HepG2 (cell line): ENCODE results near the gene KLF7. TPM values are rescaled to one million over a fixed set of nuclear protein-coding genes. Genes with fewer than 3 reads are reported as not detected.
A peak's percentile ranks its signal among the peaks of the same experiment; 100 is the strongest.

Source experiments
- BRD4 ChIP-seq: sonication (generic); formaldehyde crosslinking; IDR thresholded peaks from 2 replicates; pipeline ENCODE4 v1.4.0; 2020; ENCODE audit warnings: missing genetic modification reagents
- CAMTA2 ChIP-seq: sonication (generic); formaldehyde crosslinking; IDR thresholded peaks from 2 replicates; pipeline ENCODE4 v1.4.0; 2020; ENCODE audit warnings: mild to moderate bottlenecking, missing genetic modification reagents, borderline replicate concordance
- CBX1 ChIP-seq: IDR thresholded peaks from one replicate; pipeline ENCODE4 v1.6.1; 2016; ENCODE audit warnings: antibody characterized with exemption, low read depth
- CENPT ChIP-seq: sonication (generic); formaldehyde crosslinking; IDR thresholded peaks from 2 replicates; pipeline ENCODE4 v1.8.0; 2022; ENCODE audit warnings: low read depth, mild to moderate bottlenecking, moderate library complexity, missing genetic modification reagents
- CENPX ChIP-seq: sonication (generic); formaldehyde crosslinking; IDR thresholded peaks from 2 replicates; pipeline ENCODE4 v1.9.0; 2021; ENCODE audit warnings: mild to moderate bottlenecking, missing genetic modification reagents, moderate library complexity
- E2F1 ChIP-seq: sonication (generic); formaldehyde crosslinking; IDR thresholded peaks from 2 replicates; pipeline ENCODE4 v1.5.0; 2020; ENCODE audit warnings: missing genetic modification reagents
- GATA4 ChIP-seq: sonication (generic); IDR thresholded peaks from 2 replicates; pipeline ENCODE4 v1.6.1; 2016; ENCODE audit warnings: antibody characterized with exemption, low read depth, borderline replicate concordance
- HMG20A ChIP-seq: IDR thresholded peaks from 2 replicates; pipeline ENCODE4 v1.6.1; 2016; ENCODE audit warnings: borderline replicate concordance
- HMGXB4 ChIP-seq, 2 experiments: sonication (generic) in 1 of 2; formaldehyde crosslinking in 1 of 2; IDR thresholded peaks; 2 replicates each; pipeline versions ENCODE4 v1.4.0 to v1.6.1; 2018 to 2020; ENCODE audit warnings: missing genetic modification reagents in 2 of 2, borderline replicate concordance in 1 of 2, low read depth in 1 of 2, mild to moderate bottlenecking in 1 of 2, missing biosample characterization in 1 of 2
- MTA1 ChIP-seq: sonication (generic); formaldehyde crosslinking; IDR thresholded peaks from 2 replicates; pipeline ENCODE4 v1.4.0; 2020; ENCODE audit warnings: missing genetic modification reagents, mild to moderate bottlenecking, borderline replicate concordance
- PAX8 ChIP-seq: sonication (generic); formaldehyde crosslinking; IDR thresholded peaks from 2 replicates; pipeline ENCODE4 v1.8.0; 2022; ENCODE audit warnings: mild to moderate bottlenecking, missing genetic modification reagents, borderline replicate concordance
- SKI ChIP-seq: fragments of 450-650 bp; IDR thresholded peaks from one replicate; pipeline ENCODE4 v1.6.1; 2018; ENCODE audit warnings: mild to moderate bottlenecking; ENCODE audit not compliant: partially characterized antibody
- SP5 ChIP-seq: IDR thresholded peaks from 2 replicates; pipeline ENCODE4 v1.6.1; 2016; ENCODE audit warnings: low read depth, borderline replicate concordance
- UBTF ChIP-seq: sonication (generic); formaldehyde crosslinking; IDR thresholded peaks from 2 replicates; pipeline ENCODE4 v1.4.0; 2020; ENCODE audit warnings: mild to moderate bottlenecking, missing genetic modification reagents
- ZNF143 ChIP-seq: sonication (generic); formaldehyde crosslinking; IDR thresholded peaks from 2 replicates; pipeline ENCODE4 v1.4.0; 2020; ENCODE audit warnings: missing genetic modification reagents
- ZNF205 ChIP-seq: IDR thresholded peaks from 2 replicates; pipeline ENCODE4 v1.6.1; 2018; ENCODE audit warnings: missing biosample characterization, missing genetic modification reagents
- ZNF280D ChIP-seq: sonication (generic); formaldehyde crosslinking; IDR thresholded peaks from 2 replicates; pipeline ENCODE4 v1.5.1; 2020; ENCODE audit warnings: mild to moderate bottlenecking, missing genetic modification reagents
- ZNF709 ChIP-seq: sonication (generic); formaldehyde crosslinking; IDR thresholded peaks from 2 replicates; pipeline ENCODE4 v1.5.0; 2020; ENCODE audit warnings: mild to moderate bottlenecking, missing genetic modification reagents
- polyA plus RNA-seq, 8 experiments: library from polyadenylated mRNA; depleted of rRNA in 3 of 8; stranded (reverse) in 7 of 8; unstranded in 1 of 8; fragments of >200 nt; fragmentation: Illumina TruSeq in 4 of 8; extraction: Trizol in 4 of 8; gene quantifications; 2 replicates each; pipeline versions ENCODE4 v1.2.1 to v1.2.3, GENCODE V29; 2011 to 2016; ENCODE audit warnings: low read depth in 4 of 8, missing spikeins in 1 of 8, mixed read lengths in 1 of 8; ENCODE audit not compliant: insufficient read depth in 1 of 8
- total RNA-seq, 5 experiments: library from RNA; depleted of rRNA; stranded (reverse); fragments of >200 nt; fragmentation: Illumina TruSeq; extraction: Trizol; gene quantifications; 2 replicates each; pipeline ENCODE4 v1.2.3, GENCODE V29; 2016; ENCODE audit warnings: low read depth in 1 of 5
- TF ChIP-seq, protein P1 (sequence below): IDR thresholded peaks from 2 replicates; pipeline ENCODE4 v1.6.1; 2016

The KLF7 gene
- total and polyA plus RNA-seq, 2 of the 13 experiments (the other 11 are each of a cell fraction or from before 2014, with no cell fraction given) = 2.6 to 5.4 TPM

- TF ChIP-seq HMGXB4 (CRISPR knock-in tag; IDR thresholded peaks at IDR 0.05; ENCODE audit: borderline replicate concordance in 1 of 2, low read depth in 1 of 2) (0 out of 4 replicates have a peak, but pooled peaks of 1 of the 2 experiments have one; percentile 43), MTA1 (peak; percentile 80; the same call in 1 of the 2 replicates), CAMTA2 (no peak), SP5 (CRISPR knock-in tag) (no peak), CENPX (CRISPR knock-in tag) (no peak), GATA4 (no peak), ZNF205 (no peak), SKI (peak; percentile 68), HMG20A (no peak), ZNF280D (no peak), UBTF (no peak; the same call in 1 of the 2 replicates), CBX1 (no peak), ZNF709 (CRISPR knock-in tag) (peak; percentile 67; the same call in 1 of the 2 replicates), PAX8 (no peak; the same call in 1 of the 2 replicates), ZNF143 (no peak), BRD4 (CRISPR knock-in tag) (peak; percentile 59; the same call in 1 of the 2 replicates), E2F1 (CRISPR knock-in tag) (no peak), CENPT (no peak)
- TF ChIP-seq, protein P1, sequence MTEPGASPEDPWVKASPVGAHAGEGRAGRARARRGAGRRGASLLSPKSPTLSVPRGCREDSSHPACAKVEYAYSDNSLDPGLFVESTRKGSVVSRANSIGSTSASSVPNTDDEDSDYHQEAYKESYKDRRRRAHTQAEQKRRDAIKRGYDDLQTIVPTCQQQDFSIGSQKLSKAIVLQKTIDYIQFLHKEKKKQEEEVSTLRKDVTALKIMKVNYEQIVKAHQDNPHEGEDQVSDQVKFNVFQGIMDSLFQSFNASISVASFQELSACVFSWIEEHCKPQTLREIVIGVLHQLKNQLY (CRISPR knock-in tag) = no peak
These were observed 776 bp upstream of the KLF7 start (continued) for GRCh38 chr2:207166349-207167098.
